Activated CD4-positive, alpha-beta T cell treated with anti-CD3 and anti-CD28 coated beads for 36 hours (primary cell): ENCODE measurements around the gene SPEG. TPM values are rescaled to one million over a fixed set of nuclear protein-coding genes. Genes with fewer than 3 reads are reported as not detected.

Experiments
- ATAC-seq: fragments of 200-7000 bp; cut with Tn5 transposase; one replicate; pipeline ENCODE4 v1.10.0; 2021; ENCODE audit warnings: mild to moderate bottlenecking, moderate library complexity
- CTCF ChIA-PET: fragments of 350-600 bp; sonication (Branson Sonifier 250); formaldehyde crosslinking; loops from one replicate; lab custom pipeline; 2021; ENCODE audit warnings: antibody characterized with exemption; lab: Charles Lee
- POLR2A ChIA-PET: fragments of 350-600 bp; sonication (Branson Sonifier 250); formaldehyde crosslinking; loops from one replicate; lab custom pipeline; 2021; ENCODE audit warnings: antibody characterized with exemption, inconsistent platforms; lab: Charles Lee
- DNase-seq: peaks from one replicate; pipeline ENCODE4 v3.0.0-alpha.2; 2020
- H3K27ac Mint-ChIP-seq: one replicate; pipeline ENCODE4 v1.8.0; 2021; ENCODE audit warnings: mixed read lengths
- H3K27me3 Mint-ChIP-seq: one replicate; pipeline ENCODE4 v1.8.0; 2021; ENCODE audit warnings: mixed read lengths
- H3K36me3 Mint-ChIP-seq: one replicate; pipeline ENCODE4 v1.8.0; 2021; ENCODE audit warnings: low read depth, mixed read lengths
- H3K4me1 Mint-ChIP-seq: one replicate; pipeline ENCODE4 v1.8.0; 2021; ENCODE audit warnings: mixed read lengths
- H3K4me3 Mint-ChIP-seq: one replicate; pipeline ENCODE4 v1.8.0; 2021; ENCODE audit warnings: mild to moderate bottlenecking, moderate library complexity, mixed read lengths
- H3K9me3 Mint-ChIP-seq: one replicate; pipeline ENCODE4 v1.8.0; 2021; ENCODE audit warnings: low read depth, mixed read lengths
- intact Hi-C, 2 experiments: fragments of 100-400 bp; cut with DNase I in 1 of 2; cut with micrococcal nuclease in 1 of 2; formaldehyde crosslinking; loops; one replicate each; pipeline versions ENCODE4 v1.14.2 to v1.15.1; 2022 to 2024; cut with DNase I, micrococcal nuclease
- total RNA-seq, 2 experiments: library from RNA; stranded (reverse); gene quantifications; one replicate each; pipeline ENCODE4 v1.2.3, GENCODE V29; 2021

The SPEG gene
- total RNA-seq, 2 experiments from 2014 or later = 0.89 to 1.4 TPM

- no peaks in the 10 kb centered on the region for H3K36me3 Mint-ChIP-seq
- DNase-seq (no peak), ATAC-seq (no peak)
- no peak overlapping the region for H3K4me3 Mint-ChIP-seq
- H3K27me3 Mint-ChIP-seq = no peaks in the 10 kb centered on the region
- H3K27ac Mint-ChIP-seq = no peak overlapping the region
- CTCF ChIA-PET = interaction anchor here (0.6 to 1.5 kb wide), 5 partner anchors 11 to 111 kb away, joined by 3 to 8 read pairs (median 3); no protein-coding TSS in a partner anchor
- intact Hi-C loops = no loop called here
- no peaks in the 10 kb centered on the region for H3K4me1 Mint-ChIP-seq
- POLR2A ChIA-PET = no interaction called here
- no peaks in the 10 kb centered on the region for H3K9me3 Mint-ChIP-seq
Observed at GRCh38 chr2:219464286-219465032, 29.8 kb downstream of the SPEG start.

DNA sequence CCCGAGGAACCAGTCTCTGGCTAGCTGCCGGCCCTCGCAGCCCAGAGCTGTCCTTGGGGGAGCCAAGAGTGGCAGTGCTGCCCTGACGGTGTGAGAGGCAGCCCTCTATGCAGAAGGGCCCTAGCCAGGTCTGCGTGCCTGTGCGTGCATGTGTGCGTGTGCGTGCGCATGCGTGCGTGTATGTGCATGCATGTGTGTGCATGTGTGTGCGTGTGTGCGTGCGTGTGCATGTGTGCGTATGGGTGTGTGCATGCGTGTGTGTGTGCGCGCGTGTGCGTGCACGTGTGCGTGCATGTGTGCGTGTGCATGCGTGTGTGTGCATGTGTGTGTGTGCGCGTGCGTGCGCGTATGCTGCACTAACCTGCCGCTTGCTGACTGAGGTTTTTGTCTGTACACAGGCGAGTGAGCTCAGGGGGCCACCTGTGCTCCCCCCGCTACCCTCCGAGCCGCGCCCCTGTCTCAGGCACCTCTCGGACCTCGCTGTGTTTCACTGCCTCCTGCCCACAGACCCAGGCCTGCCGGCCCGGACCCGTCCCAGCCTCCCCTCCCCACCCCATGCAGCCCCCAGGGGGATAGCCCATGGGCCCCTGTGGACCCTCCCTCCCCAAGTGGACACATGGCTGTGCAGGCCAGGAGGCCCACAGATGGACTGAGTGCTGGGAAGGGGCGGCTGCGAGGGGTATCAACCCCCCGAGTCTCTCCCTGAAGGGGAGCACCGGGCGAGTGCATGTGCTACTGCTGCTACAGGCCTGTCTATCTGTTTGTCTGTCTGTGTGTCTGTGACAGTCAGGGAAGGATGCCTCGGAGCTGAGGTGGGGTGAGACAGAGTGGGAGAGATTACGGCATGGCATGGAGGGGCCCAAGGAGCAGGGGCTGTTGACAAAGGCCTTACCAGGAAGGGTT lies 31.3 kb downstream of the SPEG start:
- POLR2A ChIA-PET = no interaction called here
- Mint-ChIP-seq H3K36me3 (no peaks in the 10 kb centered on the region), H3K27me3 (no peaks in the 10 kb centered on the region), H3K4me3 (no peak overlapping the region), H3K27ac (no peak overlapping the region), H3K4me1 (no peaks in the 10 kb centered on the region), H3K9me3 (no peaks in the 10 kb centered on the region)
- no peak for DNase-seq
- no peak for ATAC-seq
- intact Hi-C loops = no loop called here
- CTCF ChIA-PET = no interaction called here

DNA sequence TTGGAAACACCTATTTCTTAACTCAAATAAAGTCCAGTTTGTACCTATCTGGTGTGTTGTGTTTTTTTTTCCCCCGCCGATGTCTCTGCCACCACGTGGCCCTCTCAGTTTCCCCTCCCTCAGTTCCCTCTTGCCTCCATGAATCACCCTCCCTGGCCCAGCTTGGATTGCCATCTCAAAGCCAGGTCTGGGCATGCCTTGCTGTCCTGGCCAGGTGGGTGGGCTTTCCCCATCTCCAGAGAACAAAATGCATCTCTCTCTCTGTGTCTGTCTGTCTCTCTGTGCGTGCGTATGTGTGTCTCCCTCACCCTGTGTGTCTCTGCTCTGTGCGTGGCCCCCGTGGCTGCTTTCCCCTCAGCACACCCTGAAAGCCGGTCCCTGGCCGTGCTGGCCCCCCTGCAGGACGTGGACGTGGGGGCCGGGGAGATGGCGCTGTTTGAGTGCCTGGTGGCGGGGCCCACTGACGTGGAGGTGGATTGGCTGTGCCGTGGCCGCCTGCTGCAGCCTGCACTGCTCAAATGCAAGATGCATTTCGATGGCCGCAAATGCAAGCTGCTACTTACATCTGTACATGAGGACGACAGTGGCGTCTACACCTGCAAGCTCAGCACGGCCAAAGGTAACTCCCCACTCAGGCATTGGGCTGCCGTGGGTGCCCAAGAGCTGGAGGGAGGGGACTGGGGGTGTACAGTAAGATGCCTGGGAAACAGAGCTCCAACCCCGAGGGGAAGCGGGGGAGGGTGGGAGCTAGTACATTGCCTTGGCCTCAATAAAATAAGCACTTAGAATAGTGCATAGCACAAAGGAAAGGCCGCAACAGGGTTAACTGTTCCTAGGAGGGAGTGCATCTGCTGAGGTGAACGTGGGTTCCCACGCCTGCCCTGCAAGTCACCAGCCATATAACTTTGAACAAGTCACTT lies 32.4 kb downstream of the SPEG start:
- ATAC-seq = no peak
- Mint-ChIP-seq H3K4me3 (no peak overlapping the region), H3K27ac (no peak overlapping the region), H3K4me1 (no peaks in the 10 kb centered on the region), H3K36me3 (no peaks in the 10 kb centered on the region), H3K9me3 (no peaks in the 10 kb centered on the region), H3K27me3 (no peaks in the 10 kb centered on the region)
- intact Hi-C loops = no loop called here
- ChIA-PET POLR2A (no interaction called here), CTCF (interaction anchor here (0.7 to 1.8 kb wide), 4 partner anchors 13 to 170 kb away, joined by 3 to 6 read pairs (median 4); no protein-coding TSS in a partner anchor)
- DNase-seq = no peak

GRCh38 chr2:219467736-219468075 lies 33.1 kb downstream of the SPEG start:
- DNase-seq (no peak), ATAC-seq (no peak)
- intact Hi-C loops = no loop called here
- Mint-ChIP-seq H3K27ac (no peak overlapping the region), H3K9me3 (no peaks in the 10 kb centered on the region), H3K36me3 (no peaks in the 10 kb centered on the region), H3K4me1 (no peaks in the 10 kb centered on the region), H3K4me3 (no peak overlapping the region), H3K27me3 (no peaks in the 10 kb centered on the region)
- ChIA-PET POLR2A (no interaction called here), CTCF (interaction anchor here (0.7 to 1.8 kb wide), 3 partner anchors 13 to 169 kb away, joined by 3 to 6 read pairs (median 3); no protein-coding TSS in a partner anchor)

DNA sequence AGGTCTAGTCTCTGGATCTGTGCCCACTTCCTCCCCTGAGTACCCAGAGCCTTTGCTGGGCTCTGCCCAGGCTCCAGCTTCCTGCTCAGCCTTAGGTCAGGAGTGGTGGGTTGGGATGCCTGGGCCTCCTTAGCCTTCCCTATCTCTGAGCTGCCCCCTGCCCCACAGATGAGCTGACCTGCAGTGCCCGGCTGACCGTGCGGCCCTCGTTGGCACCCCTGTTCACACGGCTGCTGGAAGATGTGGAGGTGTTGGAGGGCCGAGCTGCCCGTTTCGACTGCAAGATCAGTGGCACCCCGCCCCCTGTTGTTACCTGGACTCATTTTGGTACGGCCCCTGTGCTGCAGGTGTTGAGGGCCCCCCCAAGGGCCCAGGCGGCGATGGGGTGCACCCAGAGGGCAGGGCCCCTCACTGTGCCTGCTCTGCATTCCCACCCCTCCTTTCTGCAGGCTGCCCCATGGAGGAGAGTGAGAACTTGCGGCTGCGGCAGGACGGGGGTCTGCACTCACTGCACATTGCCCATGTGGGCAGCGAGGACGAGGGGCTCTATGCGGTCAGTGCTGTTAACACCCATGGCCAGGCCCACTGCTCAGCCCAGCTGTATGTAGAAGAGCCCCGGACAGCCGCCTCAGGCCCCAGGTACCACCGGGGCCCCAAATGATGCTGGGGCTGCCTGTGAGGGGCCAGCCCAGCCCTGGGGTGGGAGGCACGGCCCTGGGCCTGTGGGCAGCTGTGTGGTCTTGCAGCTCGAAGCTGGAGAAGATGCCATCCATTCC lies 34.0 kb downstream of the SPEG start:
- H3K36me3 Mint-ChIP-seq = no peaks in the 10 kb centered on the region
- ATAC-seq (no peak), DNase-seq (no peak)
- no peaks in the 10 kb centered on the region for H3K27me3 Mint-ChIP-seq
- ChIA-PET CTCF (interaction anchor here (0.5 to 1.8 kb wide), 3 partner anchors 61 to 1484 kb away, joined by 3 to 6 read pairs (median 3); no protein-coding TSS in a partner anchor), POLR2A (interaction anchor here (0.6 kb wide), 1 partner anchor 45 kb away, joined by 3 read pairs; the partner anchor contains the start of gene ASIC4)
- intact Hi-C loops = no loop called here
- no peak overlapping the region for H3K4me3 Mint-ChIP-seq
- no peak overlapping the region for H3K27ac Mint-ChIP-seq
- no peaks in the 10 kb centered on the region for H3K4me1 Mint-ChIP-seq
- no peaks in the 10 kb centered on the region for H3K9me3 Mint-ChIP-seq

DNA sequence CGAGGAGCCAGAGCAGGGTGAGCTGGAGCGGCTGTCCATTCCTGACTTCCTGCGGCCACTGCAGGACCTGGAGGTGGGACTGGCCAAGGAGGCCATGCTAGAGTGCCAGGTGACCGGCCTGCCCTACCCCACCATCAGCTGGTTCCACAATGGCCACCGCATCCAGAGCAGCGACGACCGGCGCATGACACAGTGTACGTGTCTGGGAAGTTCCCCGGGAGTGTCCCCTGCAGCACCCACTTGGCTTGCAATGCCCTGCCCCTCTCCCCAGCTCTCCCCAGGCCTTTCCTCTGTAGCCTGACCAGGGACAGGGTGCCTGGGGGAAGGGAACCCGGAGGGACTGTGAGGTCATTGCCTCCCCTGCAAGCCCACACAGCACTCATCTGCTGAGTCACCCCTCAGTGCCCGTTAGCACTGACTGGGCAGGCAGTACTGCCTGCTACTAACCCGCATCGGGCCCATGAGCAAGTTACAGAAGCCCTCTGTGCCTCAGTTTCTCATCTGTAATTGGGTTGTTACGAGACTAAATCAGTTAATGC lies 34.6 kb downstream of the SPEG start:
- ATAC-seq = no peak
- Mint-ChIP-seq H3K4me1 (no peaks in the 10 kb centered on the region), H3K36me3 (no peaks in the 10 kb centered on the region), H3K9me3 (no peaks in the 10 kb centered on the region), H3K27ac (no peak overlapping the region), H3K27me3 (no peaks in the 10 kb centered on the region), H3K4me3 (no peak overlapping the region)
- ChIA-PET CTCF (interaction anchor here (0.5 to 1.3 kb wide), 2 partner anchors 61 to 1485 kb away, joined by 3 read pairs; no protein-coding TSS in a partner anchor), POLR2A (interaction anchor here (0.6 kb wide), 1 partner anchor 45 kb away, joined by 3 read pairs; the partner anchor contains the start of gene ASIC4)
- intact Hi-C loops = no loop called here
- no peak for DNase-seq

GRCh38 chr2:219470429-219470828 lies 35.8 kb downstream of the SPEG start:
- intact Hi-C loops = no loop called here
- H3K27ac Mint-ChIP-seq = no peak overlapping the region
- ATAC-seq = no peak
- POLR2A ChIA-PET = no interaction called here
- no peaks in the 10 kb centered on the region for H3K27me3 Mint-ChIP-seq
- DNase-seq = no peak
- H3K4me1 Mint-ChIP-seq = no peaks in the 10 kb centered on the region
- H3K9me3 Mint-ChIP-seq = no peaks in the 10 kb centered on the region
- CTCF ChIA-PET = interaction anchor here (1.0 kb wide), 1 partner anchor 12 kb away, joined by 3 read pairs; no protein-coding TSS in a partner anchor
- no peaks in the 10 kb centered on the region for H3K36me3 Mint-ChIP-seq
- H3K4me3 Mint-ChIP-seq = no peak overlapping the region

DNA sequence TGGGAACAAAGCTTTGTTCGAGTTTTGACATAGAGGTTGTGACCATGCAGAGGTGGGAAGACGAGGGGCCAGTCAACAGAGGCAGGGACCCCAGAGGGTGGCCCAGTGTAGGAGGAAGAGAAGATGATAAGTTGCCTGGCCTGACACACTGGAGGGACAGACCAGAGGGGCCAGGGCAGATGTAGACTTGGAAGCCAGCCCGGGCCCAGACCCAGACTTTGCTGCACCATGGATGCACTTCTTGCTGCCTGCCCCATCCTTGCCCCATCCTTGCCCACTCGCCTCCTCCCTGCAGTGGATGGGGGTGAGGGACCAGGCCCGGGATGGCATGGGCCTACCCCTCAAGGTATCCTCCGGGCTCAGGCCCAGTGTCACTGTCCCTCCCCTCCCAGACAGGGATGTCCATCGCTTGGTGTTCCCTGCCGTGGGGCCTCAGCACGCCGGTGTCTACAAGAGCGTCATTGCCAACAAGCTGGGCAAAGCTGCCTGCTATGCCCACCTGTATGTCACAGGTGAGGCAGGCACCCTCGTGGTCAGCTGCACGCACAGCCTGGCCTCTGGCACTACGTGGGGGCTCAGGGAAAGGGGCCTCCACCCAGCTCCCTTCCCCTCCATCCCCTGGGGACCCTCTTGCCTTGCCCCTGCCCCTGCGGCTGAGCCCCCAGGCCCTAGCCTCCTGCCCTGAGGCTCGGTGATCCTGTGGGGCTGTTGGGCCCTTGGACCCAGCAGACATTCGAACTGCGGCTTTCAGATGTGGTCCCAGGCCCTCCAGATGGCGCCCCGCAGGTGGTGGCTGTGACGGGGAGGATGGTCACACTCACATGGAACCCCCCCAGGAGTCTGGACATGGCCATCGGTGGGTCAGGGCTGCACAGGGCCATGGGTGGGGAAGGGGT lies 37.1 kb downstream of the SPEG start:
- H3K4me1 Mint-ChIP-seq = peaks cover 4% of the 10 kb centered on the region
- H3K9me3 Mint-ChIP-seq = no peaks in the 10 kb centered on the region
- H3K36me3 Mint-ChIP-seq = no peaks in the 10 kb centered on the region
- H3K27ac Mint-ChIP-seq = no peak overlapping the region
- no peak overlapping the region for H3K4me3 Mint-ChIP-seq
- no peaks in the 10 kb centered on the region for H3K27me3 Mint-ChIP-seq
- ATAC-seq (no peak), DNase-seq (no peak)
- ChIA-PET CTCF (interaction anchor here (1.0 to 1.1 kb wide), 2 partner anchors 13 to 58 kb away, joined by 3 to 7 read pairs; no protein-coding TSS in a partner anchor), POLR2A (no interaction called here)
- intact Hi-C loops = no loop called here

GRCh38 chr2:219472629-219473187 lies 38.1 kb downstream of the SPEG start:
- ChIA-PET CTCF (interaction anchor here (0.6 kb wide), 1 partner anchor 60 kb away, joined by 4 read pairs; no protein-coding TSS in a partner anchor), POLR2A (no interaction called here)
- no peaks in the 10 kb centered on the region for H3K27me3 Mint-ChIP-seq
- peaks cover 4% of the 10 kb centered on the region for H3K4me1 Mint-ChIP-seq
- DNase-seq (no peak), ATAC-seq (no peak)
- H3K4me3 Mint-ChIP-seq = no peak overlapping the region
- intact Hi-C loops = no loop called here
- no peaks in the 10 kb centered on the region for H3K36me3 Mint-ChIP-seq
- H3K9me3 Mint-ChIP-seq = no peaks in the 10 kb centered on the region
- no peak overlapping the region for H3K27ac Mint-ChIP-seq
